ENCODE measurements around the gene AGPS. TPM values are rescaled to one million over a fixed set of nuclear protein-coding genes. Genes with fewer than 3 reads are reported as not detected.

Gene AGPS
- polyA plus RNA-seq, 1 experiment: 6.9 TPM

- CTCF ChIA-PET: no interaction called here
- DNase-seq (ENCODE audit: low read depth): no peak
- H3K27me3 ChIP-seq (ENCODE audit: control insufficient read depth, insufficient read depth, low read length): no peaks in the 10 kb centered on the region
- no peak for TF ChIP-seq CTCF (IDR thresholded peaks at IDR 0.05; ENCODE audit: insufficient read depth, low read depth, low read length)
- POLR2A ChIA-PET: no interaction called here
- no peaks in the 10 kb centered on the region; the same call in 1 of the 2 replicates for H3K36me3 ChIP-seq (ENCODE audit: control insufficient read depth, insufficient read depth, low read length)
- no peak overlapping the region for H3K4me3 ChIP-seq (ENCODE audit: low read depth, low read length)
Measured at GRCh38 chr2:177540283-177540682, 147.7 kb downstream of the AGPS start.

- TF ChIP-seq CTCF (IDR thresholded peaks at IDR 0.05; ENCODE audit: insufficient read depth, low read depth, low read length): no peak
- H3K36me3 ChIP-seq (ENCODE audit: control insufficient read depth, insufficient read depth, low read length): no peaks in the 10 kb centered on the region; the same call in 1 of the 2 replicates
- CTCF ChIA-PET: interaction anchor here (1.4 to 1.5 kb wide), 2 partner anchors 10 to 15 kb away, joined by 5 to 6 read pairs; no protein-coding TSS in a partner anchor
- H3K27me3 ChIP-seq (ENCODE audit: control insufficient read depth, insufficient read depth, low read length): no peaks in the 10 kb centered on the region
- no peak overlapping the region for H3K4me3 ChIP-seq (ENCODE audit: low read depth, low read length)
- POLR2A ChIA-PET: no interaction called here
- DNase-seq (ENCODE audit: low read depth): no peak
Measured at GRCh38 chr2:177541258-177541991, 148.9 kb downstream of the AGPS start.

- POLR2A ChIA-PET: no interaction called here
- no peaks in the 10 kb centered on the region; the same call in 1 of the 2 replicates for H3K36me3 ChIP-seq (ENCODE audit: control insufficient read depth, insufficient read depth, low read length)
- no peak for DNase-seq (ENCODE audit: low read depth)
- no peaks in the 10 kb centered on the region for H3K27me3 ChIP-seq (ENCODE audit: control insufficient read depth, insufficient read depth, low read length)
- CTCF ChIA-PET: interaction anchor here (1.4 kb wide), 1 partner anchor 11 kb away, joined by 5 read pairs; no protein-coding TSS in a partner anchor
- no peak overlapping the region for H3K4me3 ChIP-seq (ENCODE audit: low read depth, low read length)
- no peak for TF ChIP-seq CTCF (IDR thresholded peaks at IDR 0.05; ENCODE audit: insufficient read depth, low read depth, low read length)
Measured at GRCh38 chr2:177542396-177542795, 149.8 kb downstream of the AGPS start.

GRCh38 chr2:177543007-177543760 lies 150.6 kb downstream of the AGPS start:
- TF ChIP-seq CTCF (IDR thresholded peaks at IDR 0.05; ENCODE audit: insufficient read depth, low read depth, low read length): no peak
- Histone ChIP-seq H3K36me3 (ENCODE audit: control insufficient read depth, insufficient read depth, low read length) (no peaks in the 10 kb centered on the region; the same call in 1 of the 2 replicates), H3K4me3 (ENCODE audit: low read depth, low read length) (no peak overlapping the region), H3K27me3 (ENCODE audit: control insufficient read depth, insufficient read depth, low read length) (no peaks in the 10 kb centered on the region)
- CTCF ChIA-PET: no interaction called here
- POLR2A ChIA-PET: no interaction called here
- DNase-seq (ENCODE audit: low read depth): no peak

- DNase-seq (ENCODE audit: low read depth): no peak
Measured at GRCh38 chr2:177545143-177545542, 152.6 kb downstream of the AGPS start.

More at GRCh38 chr2:177545143-177545542, 152.6 kb downstream of the AGPS start:
- CTCF ChIA-PET: no interaction called here
- Histone ChIP-seq H3K27me3 (ENCODE audit: control insufficient read depth, insufficient read depth, low read length) (no peaks in the 10 kb centered on the region), H3K4me3 (ENCODE audit: low read depth, low read length) (no peak overlapping the region), H3K36me3 (ENCODE audit: control insufficient read depth, insufficient read depth, low read length) (no peaks in the 10 kb centered on the region; the same call in 1 of the 2 replicates)
- POLR2A ChIA-PET: no interaction called here
- TF ChIP-seq CTCF (IDR thresholded peaks at IDR 0.05; ENCODE audit: insufficient read depth, low read depth, low read length): no peak
